GM23338 (cell line): ENCODE measurements around the gene CYS1. TPM values are rescaled to one million over a fixed set of nuclear protein-coding genes. Genes with fewer than 3 reads are reported as not detected.

Experiments
- ATAC-seq: fragments of 200-7000 bp; cut with Tn5 transposase; 3 replicates; pipeline ENCODE4 v1.9.1; 2020
- DNase-seq: peaks from one replicate; pipeline ENCODE4 v3.0.0-alpha.2; 2015; ENCODE audit warnings: low spot score
- H2AFZ ChIP-seq: fragments of 200-600 bp; sonication (generic); 2 replicates; pipeline ENCODE4 v1.8.0; 2016; ENCODE audit warnings: antibody characterized with exemption, mild to moderate bottlenecking, moderate library complexity
- H3F3A ChIP-seq: fragments of 200-600 bp; sonication (generic); replicated peaks from 2 replicates; pipeline ENCODE4 v1.8.0; 2017; ENCODE audit warnings: antibody characterized with exemption, mixed run types, low read depth
- H3K27ac ChIP-seq: fragments of 200-600 bp; sonication (generic); 2 replicates; pipeline ENCODE4 v1.6.1; 2016; ENCODE audit warnings: low read depth
- H3K27me3 ChIP-seq: fragments of 200-600 bp; sonication (generic); 2 replicates; pipeline ENCODE4 v1.8.0; 2016; ENCODE audit warnings: mild to moderate bottlenecking, mixed run types, moderate library complexity; ENCODE audit not compliant: insufficient read depth
- H3K36me3 ChIP-seq: fragments of 200-600 bp; sonication (generic); 2 replicates; pipeline ENCODE4 v1.8.0; 2016; ENCODE audit warnings: mild to moderate bottlenecking; ENCODE audit not compliant: insufficient read depth
- H3K4me1 ChIP-seq: fragments of 200-600 bp; sonication (generic); 2 replicates; pipeline ENCODE4 v1.8.0; 2016; ENCODE audit warnings: mild to moderate bottlenecking, moderate library complexity; ENCODE audit not compliant: insufficient read depth
- H3K4me2 ChIP-seq: fragments of 200-600 bp; sonication (generic); 2 replicates; pipeline ENCODE4 v1.7.1; 2017; ENCODE audit warnings: mixed run types
- H3K4me3 ChIP-seq: fragments of 200-600 bp; sonication (generic); 2 replicates; pipeline ENCODE4 v1.6.1; 2016; ENCODE audit warnings: mixed run types
- H3K79me2 ChIP-seq: fragments of 200-600 bp; sonication (generic); replicated peaks from 2 replicates; pipeline ENCODE4 v1.8.0; 2017; ENCODE audit warnings: mild to moderate bottlenecking; ENCODE audit not compliant: insufficient read depth
- H3K9me2 ChIP-seq: fragments of 200-600 bp; sonication (generic); 2 replicates; pipeline ENCODE4 v1.8.0; 2017; ENCODE audit not compliant: insufficient read depth
- H4K20me1 ChIP-seq: fragments of 200-600 bp; sonication (generic); replicated peaks from 2 replicates; pipeline ENCODE4 v1.8.0; 2017; ENCODE audit warnings: mild to moderate bottlenecking; ENCODE audit not compliant: insufficient read depth
- H3K27ac Mint-ChIP-seq: 2 replicates; pipeline ENCODE4 v1.8.0; 2020; ENCODE audit warnings: inconsistent platforms, mild to moderate bottlenecking, moderate library complexity, mixed read lengths
- H3K27me3 Mint-ChIP-seq: 3 replicates; pipeline ENCODE4 v1.8.0; 2022; ENCODE audit warnings: low read depth, mild to moderate bottlenecking, moderate library complexity, mixed read lengths, inconsistent platforms; ENCODE audit not compliant: insufficient read depth, poor library complexity
- H3K36me3 Mint-ChIP-seq: 3 replicates; pipeline ENCODE4 v1.8.0; 2021; ENCODE audit warnings: low read depth, mild to moderate bottlenecking, inconsistent platforms, moderate library complexity, mixed read lengths
- H3K4me1 Mint-ChIP-seq: 3 replicates; pipeline ENCODE4 v1.8.0; 2020; ENCODE audit warnings: mild to moderate bottlenecking, inconsistent platforms, mixed read lengths
- H3K4me3 Mint-ChIP-seq: 3 replicates; pipeline ENCODE4 v1.8.0; 2021; ENCODE audit warnings: moderate library complexity, mild to moderate bottlenecking, inconsistent platforms, mixed read lengths
- H3K9me3 Mint-ChIP-seq: 3 replicates; pipeline ENCODE4 v1.8.0; 2020; ENCODE audit warnings: moderate library complexity, mild to moderate bottlenecking, inconsistent platforms, mixed read lengths
- CREB1 ChIP-seq: fragments of 250-450 bp; sonication (Bioruptor Pico); IDR thresholded peaks from 2 replicates; pipeline ENCODE4 v1.5.0; 2020; ENCODE audit warnings: low read depth, mild to moderate bottlenecking, moderate library complexity
- EZH2 ChIP-seq: fragments of 200-600 bp; sonication (generic); IDR thresholded peaks from one replicate; pipeline ENCODE4 v1.8.0; 2017; ENCODE audit warnings: antibody characterized with exemption, mild to moderate bottlenecking, low read depth; ENCODE audit not compliant: unreplicated experiment
- EZH2phosphoT487 ChIP-seq: fragments of 200-600 bp; sonication (generic); IDR thresholded peaks from one replicate; pipeline ENCODE4 v1.8.1; 2018; ENCODE audit warnings: antibody characterized with exemption; ENCODE audit not compliant: unreplicated experiment
- JUNB ChIP-seq: IDR thresholded peaks from one replicate; pipeline ENCODE4 v1.6.1; 2016; ENCODE audit warnings: antibody characterized with exemption; ENCODE audit not compliant: unreplicated experiment
- NANOG ChIP-seq: IDR thresholded peaks from 2 replicates; pipeline ENCODE4 v1.6.1; 2016; ENCODE audit warnings: antibody characterized with exemption, borderline replicate concordance
- POLR2AphosphoS5 ChIP-seq: IDR thresholded peaks from 2 replicates; pipeline ENCODE4 v1.6.1; 2016; ENCODE audit warnings: antibody characterized with exemption, low read depth
- STAT1 ChIP-seq: IDR thresholded peaks from one replicate; pipeline ENCODE4 v1.6.1; 2016; ENCODE audit warnings: antibody characterized with exemption; ENCODE audit not compliant: unreplicated experiment
- ZNF114 ChIP-seq: fragments of 250-450 bp; sonication (Bioruptor Pico); IDR thresholded peaks from 2 replicates; pipeline ENCODE4 v1.5.0; 2020; ENCODE audit warnings: mild to moderate bottlenecking, moderate library complexity
- ZNF331 ChIP-seq: fragments of 250-450 bp; sonication (Bioruptor Pico); IDR thresholded peaks from 2 replicates; pipeline ENCODE4 v1.5.0; 2020; ENCODE audit warnings: low read depth, mild to moderate bottlenecking, moderate library complexity
- polyA plus RNA-seq: library from polyadenylated mRNA; unstranded; fragments of >200 nt; fragmentation: Nextera tagmentation; extraction: Ambion mirVana; gene quantifications from 2 replicates; pipeline ENCODE4 v1.2.1, GENCODE V29; 2016
- total RNA-seq: library from RNA; depleted of rRNA; stranded (reverse); fragments of >200 nt; shearing (Covaris generic); gene quantifications from 2 replicates; pipeline ENCODE4 v1.2.3, GENCODE V29; 2014
- TF ChIP-seq, protein P1 (sequence below): IDR thresholded peaks from one replicate; pipeline ENCODE4 v1.6.1; 2018; ENCODE audit warnings: antibody characterized with exemption; ENCODE audit not compliant: unreplicated experiment
- TF ChIP-seq, protein P2 (sequence below): IDR thresholded peaks from 2 replicates; pipeline ENCODE4 v1.6.1; 2016; ENCODE audit warnings: antibody characterized with exemption
- TF ChIP-seq, protein P3 (sequence below), 2 experiments: fragments of 200-600 bp in 1 of 2; sonication (generic) in 1 of 2; conservative IDR thresholded peaks; 2 replicates each; pipeline versions ENCODE4 v1.5.1 to v1.6.1; 2016 to 2017; ENCODE audit warnings: antibody characterized with exemption in 2 of 2, low read depth in 2 of 2, mild to moderate bottlenecking in 2 of 2, moderate library complexity in 1 of 2

CYS1 gene
- total and polyA plus RNA-seq, 2 experiments from 2014 or later = 0.31 to 0.32 TPM

DNA sequence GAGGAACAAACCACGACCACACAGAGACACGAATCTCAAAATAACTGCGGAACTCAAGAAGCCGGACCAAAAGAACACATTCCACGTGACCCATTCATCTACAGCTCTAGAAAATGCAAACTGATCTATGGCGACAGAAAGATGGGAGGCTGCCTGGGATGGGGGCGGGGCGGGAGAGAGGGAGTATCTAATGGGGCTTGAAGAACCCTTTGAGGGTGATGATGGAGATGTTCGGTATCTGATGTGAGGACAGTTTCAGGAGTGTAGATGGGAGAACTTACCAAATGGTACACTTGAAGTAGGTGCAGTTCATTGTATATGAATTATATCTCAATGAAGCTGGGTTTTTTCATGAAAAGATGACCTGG, 71.4 kb downstream of the CYS1 start:
- Mint-ChIP-seq H3K4me1 (peaks cover 3% of the 10 kb centered on the region; the same call in 1 of the 3 replicates), H3K27ac (no peak overlapping the region), H3K9me3 (peaks cover 6% of the 10 kb centered on the region; the same call in 1 of the 3 replicates), H3K36me3 (no peaks in the 10 kb centered on the region), H3K27me3 (peaks cover 12% of the 10 kb centered on the region), H3K4me3 (no peak overlapping the region)
- H3K36me3 ChIP-seq = no peaks in the 10 kb centered on the region
- no peaks in the 10 kb centered on the region for H3K79me2 ChIP-seq
- H3K9me2 ChIP-seq = no peaks in the 10 kb centered on the region
- no peaks in the 10 kb centered on the region for H3K27me3 ChIP-seq
- H3K27ac ChIP-seq = no peak overlapping the region
- DNase-seq (no peak), ATAC-seq (no peak)
- no peaks in the 10 kb centered on the region for H3F3A ChIP-seq
- no peak overlapping the region for H2AFZ ChIP-seq
- H4K20me1 ChIP-seq = no peaks in the 10 kb centered on the region
- TF ChIP-seq POLR2AphosphoS5 (no peak), JUNB (no peak), STAT1 (no peak), CREB1 (no peak), ZNF114 (CRISPR knock-in tag) (no peak), EZH2phosphoT487 (no peak), NANOG (no peak), ZNF331 (CRISPR knock-in tag) (no peak)
- H3K4me3 ChIP-seq = no peak overlapping the region
- no peaks in the 10 kb centered on the region for H3K4me1 ChIP-seq
- no peak overlapping the region for H3K4me2 ChIP-seq

DNA sequence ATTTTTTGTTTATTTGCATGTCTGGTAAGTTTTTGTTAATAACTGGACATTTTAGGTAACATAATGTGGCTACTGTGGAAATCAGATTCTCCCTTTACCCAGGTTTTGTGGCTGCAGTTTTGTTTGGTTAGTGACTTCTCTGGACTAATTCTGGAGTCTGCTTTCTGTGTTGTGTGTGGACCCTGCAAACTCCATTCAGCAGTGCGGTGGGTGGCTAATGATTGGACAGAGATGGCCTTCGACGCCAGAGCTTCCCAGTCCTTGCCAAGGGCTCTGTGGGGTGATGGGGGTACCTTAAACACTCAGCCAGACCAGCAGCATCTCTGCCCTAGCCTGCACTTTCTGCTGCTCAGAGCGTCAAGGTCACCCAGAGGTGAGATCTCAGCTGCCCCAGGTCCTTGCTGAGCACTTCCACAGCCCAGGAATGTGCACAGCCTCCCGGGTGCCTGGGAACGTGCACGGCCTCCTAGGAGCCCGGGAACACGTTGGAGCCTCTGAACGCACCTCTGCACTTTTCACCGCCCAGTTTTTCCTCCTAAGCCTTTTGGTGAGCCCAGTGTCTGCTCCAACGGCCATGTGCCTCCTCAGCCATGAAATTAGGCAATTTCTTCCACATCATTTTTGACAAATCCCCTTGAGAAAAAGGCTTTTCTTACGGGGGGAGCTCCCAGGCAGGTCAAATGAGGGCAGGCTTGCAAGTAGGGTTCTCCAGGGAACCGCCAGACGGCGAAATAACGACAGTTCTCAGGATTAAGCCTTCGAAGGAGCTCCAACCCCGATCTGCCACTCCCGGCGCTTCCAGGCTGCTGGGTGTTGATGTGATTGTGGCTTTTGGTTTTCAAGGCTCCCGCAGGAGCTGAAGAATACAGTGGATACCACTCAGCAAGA, 72.0 kb downstream of the CYS1 start:
- peak overlapping the region; percentile 28; the same call in 1 of the 2 replicates for H3K27ac Mint-ChIP-seq
- TF ChIP-seq NANOG = no peak
- no peak for TF ChIP-seq EZH2phosphoT487
- TF ChIP-seq POLR2AphosphoS5 = no peak
- TF ChIP-seq, protein P1, sequence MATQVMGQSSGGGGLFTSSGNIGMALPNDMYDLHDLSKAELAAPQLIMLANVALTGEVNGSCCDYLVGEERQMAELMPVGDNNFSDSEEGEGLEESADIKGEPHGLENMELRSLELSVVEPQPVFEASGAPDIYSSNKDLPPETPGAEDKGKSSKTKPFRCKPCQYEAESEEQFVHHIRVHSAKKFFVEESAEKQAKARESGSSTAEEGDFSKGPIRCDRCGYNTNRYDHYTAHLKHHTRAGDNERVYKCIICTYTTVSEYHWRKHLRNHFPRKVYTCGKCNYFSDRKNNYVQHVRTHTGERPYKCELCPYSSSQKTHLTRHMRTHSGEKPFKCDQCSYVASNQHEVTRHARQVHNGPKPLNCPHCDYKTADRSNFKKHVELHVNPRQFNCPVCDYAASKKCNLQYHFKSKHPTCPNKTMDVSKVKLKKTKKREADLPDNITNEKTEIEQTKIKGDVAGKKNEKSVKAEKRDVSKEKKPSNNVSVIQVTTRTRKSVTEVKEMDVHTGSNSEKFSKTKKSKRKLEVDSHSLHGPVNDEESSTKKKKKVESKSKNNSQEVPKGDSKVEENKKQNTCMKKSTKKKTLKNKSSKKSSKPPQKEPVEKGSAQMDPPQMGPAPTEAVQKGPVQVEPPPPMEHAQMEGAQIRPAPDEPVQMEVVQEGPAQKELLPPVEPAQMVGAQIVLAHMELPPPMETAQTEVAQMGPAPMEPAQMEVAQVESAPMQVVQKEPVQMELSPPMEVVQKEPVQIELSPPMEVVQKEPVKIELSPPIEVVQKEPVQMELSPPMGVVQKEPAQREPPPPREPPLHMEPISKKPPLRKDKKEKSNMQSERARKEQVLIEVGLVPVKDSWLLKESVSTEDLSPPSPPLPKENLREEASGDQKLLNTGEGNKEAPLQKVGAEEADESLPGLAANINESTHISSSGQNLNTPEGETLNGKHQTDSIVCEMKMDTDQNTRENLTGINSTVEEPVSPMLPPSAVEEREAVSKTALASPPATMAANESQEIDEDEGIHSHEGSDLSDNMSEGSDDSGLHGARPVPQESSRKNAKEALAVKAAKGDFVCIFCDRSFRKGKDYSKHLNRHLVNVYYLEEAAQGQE = no peak
- TF ChIP-seq EZH2 = no peak
- TF ChIP-seq STAT1 = no peak
- TF ChIP-seq ZNF114 (CRISPR knock-in tag) = no peak
- TF ChIP-seq ZNF331 (CRISPR knock-in tag) = no peak
- TF ChIP-seq, protein P2, sequence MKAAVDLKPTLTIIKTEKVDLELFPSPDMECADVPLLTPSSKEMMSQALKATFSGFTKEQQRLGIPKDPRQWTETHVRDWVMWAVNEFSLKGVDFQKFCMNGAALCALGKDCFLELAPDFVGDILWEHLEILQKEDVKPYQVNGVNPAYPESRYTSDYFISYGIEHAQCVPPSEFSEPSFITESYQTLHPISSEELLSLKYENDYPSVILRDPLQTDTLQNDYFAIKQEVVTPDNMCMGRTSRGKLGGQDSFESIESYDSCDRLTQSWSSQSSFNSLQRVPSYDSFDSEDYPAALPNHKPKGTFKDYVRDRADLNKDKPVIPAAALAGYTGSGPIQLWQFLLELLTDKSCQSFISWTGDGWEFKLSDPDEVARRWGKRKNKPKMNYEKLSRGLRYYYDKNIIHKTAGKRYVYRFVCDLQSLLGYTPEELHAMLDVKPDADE = no peak
- no peak for TF ChIP-seq CREB1
- TF ChIP-seq, protein P3, sequence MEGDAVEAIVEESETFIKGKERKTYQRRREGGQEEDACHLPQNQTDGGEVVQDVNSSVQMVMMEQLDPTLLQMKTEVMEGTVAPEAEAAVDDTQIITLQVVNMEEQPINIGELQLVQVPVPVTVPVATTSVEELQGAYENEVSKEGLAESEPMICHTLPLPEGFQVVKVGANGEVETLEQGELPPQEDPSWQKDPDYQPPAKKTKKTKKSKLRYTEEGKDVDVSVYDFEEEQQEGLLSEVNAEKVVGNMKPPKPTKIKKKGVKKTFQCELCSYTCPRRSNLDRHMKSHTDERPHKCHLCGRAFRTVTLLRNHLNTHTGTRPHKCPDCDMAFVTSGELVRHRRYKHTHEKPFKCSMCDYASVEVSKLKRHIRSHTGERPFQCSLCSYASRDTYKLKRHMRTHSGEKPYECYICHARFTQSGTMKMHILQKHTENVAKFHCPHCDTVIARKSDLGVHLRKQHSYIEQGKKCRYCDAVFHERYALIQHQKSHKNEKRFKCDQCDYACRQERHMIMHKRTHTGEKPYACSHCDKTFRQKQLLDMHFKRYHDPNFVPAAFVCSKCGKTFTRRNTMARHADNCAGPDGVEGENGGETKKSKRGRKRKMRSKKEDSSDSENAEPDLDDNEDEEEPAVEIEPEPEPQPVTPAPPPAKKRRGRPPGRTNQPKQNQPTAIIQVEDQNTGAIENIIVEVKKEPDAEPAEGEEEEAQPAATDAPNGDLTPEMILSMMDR (conservative IDR thresholded peaks at IDR 0.05; ENCODE audit: low read depth in 2 of 2) = no peak

More for the DNA sequence above, 72.0 kb downstream of the CYS1 start:
- no peaks in the 10 kb centered on the region for H3K36me3 ChIP-seq
- no peak overlapping the region for H3K4me2 ChIP-seq
- no peak overlapping the region for H3K4me3 ChIP-seq
- H3K4me1 ChIP-seq = no peaks in the 10 kb centered on the region
- no peak overlapping the region for H3K4me3 Mint-ChIP-seq
- H3K27me3 ChIP-seq = no peaks in the 10 kb centered on the region
- no peaks in the 10 kb centered on the region for H4K20me1 ChIP-seq
- H2AFZ ChIP-seq = no peak overlapping the region
- no peaks in the 10 kb centered on the region for H3K36me3 Mint-ChIP-seq
- no peak for DNase-seq
- peaks cover 3% of the 10 kb centered on the region; the same call in 1 of the 3 replicates for H3K4me1 Mint-ChIP-seq
- H3K9me3 Mint-ChIP-seq = peaks cover 6% of the 10 kb centered on the region; the same call in 1 of the 3 replicates
- H3K27ac ChIP-seq = no peak overlapping the region
- H3K27me3 Mint-ChIP-seq = peaks cover 12% of the 10 kb centered on the region
- no peaks in the 10 kb centered on the region for H3K79me2 ChIP-seq
- H3K9me2 ChIP-seq = no peaks in the 10 kb centered on the region
- ATAC-seq = no peak
- no peaks in the 10 kb centered on the region for H3F3A ChIP-seq
